ENCODE results near the gene CAMK1G.
A peak's percentile ranks its signal among the peaks of the same experiment; 100 is the strongest.

CAMK1G gene

GRCh38 chr1:209624558-209625549 is 41.3 kb downstream of the CAMK1G start:
- TF ChIP-seq CTCF (IDR thresholded peaks at IDR 0.05): no peak
- H3K4me3 ChIP-seq (ENCODE audit: low read depth in 1 of 2, low read length in 1 of 2): no peak overlapping the region
- H3K4me1 ChIP-seq (ENCODE audit: control insufficient read depth in 1 of 2, insufficient read depth in 1 of 2, low read depth in 1 of 2, low read length in 1 of 2): peaks cover 20 to 38% of the 10 kb centered on the region in 2 experiments
- peak overlapping the region; percentile 65 for H3K27ac ChIP-seq
- peaks cover 8% of the 10 kb centered on the region for H3K27me3 ChIP-seq
- H3K36me3 ChIP-seq: no peaks in the 10 kb centered on the region
- H3K9me3 ChIP-seq: no peaks in the 10 kb centered on the region

- peaks cover 17% of the 10 kb centered on the region for H3K27me3 ChIP-seq
- no peaks in the 10 kb centered on the region for H3K9me3 ChIP-seq
- no peak overlapping the region for H3K4me3 ChIP-seq (ENCODE audit: low read depth in 1 of 2, low read length in 1 of 2)
- no peaks in the 10 kb centered on the region for H3K36me3 ChIP-seq
- no peak for TF ChIP-seq CTCF (IDR thresholded peaks at IDR 0.05)
- H3K4me1 ChIP-seq (ENCODE audit: control insufficient read depth in 1 of 2, insufficient read depth in 1 of 2, low read depth in 1 of 2, low read length in 1 of 2): peaks cover 20 to 34% of the 10 kb centered on the region in 2 experiments
- H3K27ac ChIP-seq: peak overlapping the region; percentile 73
These were observed 42.3 kb downstream of the CAMK1G start for GRCh38 chr1:209625791-209626285.

GRCh38 chr1:209626346-209627026 is 43.0 kb downstream of the CAMK1G start:
- H3K36me3 ChIP-seq: no peaks in the 10 kb centered on the region
- H3K4me3 ChIP-seq (ENCODE audit: low read depth in 1 of 2, low read length in 1 of 2): no peak overlapping the region
- H3K4me1 ChIP-seq (ENCODE audit: control insufficient read depth in 1 of 2, insufficient read depth in 1 of 2, low read depth in 1 of 2, low read length in 1 of 2): peaks cover 20 to 33% of the 10 kb centered on the region in 2 experiments
- no peaks in the 10 kb centered on the region for H3K9me3 ChIP-seq
- H3K27me3 ChIP-seq: peaks cover 17% of the 10 kb centered on the region
- peak overlapping the region; percentile 73 for H3K27ac ChIP-seq
- TF ChIP-seq CTCF (IDR thresholded peaks at IDR 0.05): no peak

- Histone ChIP-seq H3K9me3 (no peaks in the 10 kb centered on the region), H3K27me3 (peaks cover 17% of the 10 kb centered on the region), H3K4me1 (ENCODE audit: control insufficient read depth in 1 of 2, insufficient read depth in 1 of 2, low read depth in 1 of 2, low read length in 1 of 2) (peaks cover 20 to 33% of the 10 kb centered on the region in 2 experiments), H3K27ac (peak overlapping the region; percentile 73), H3K36me3 (no peaks in the 10 kb centered on the region), H3K4me3 (ENCODE audit: low read depth in 1 of 2, low read length in 1 of 2) (peak overlapping the region in 1 of 2 experiments; percentile 2)
- TF ChIP-seq CTCF (IDR thresholded peaks at IDR 0.05): no peak
These were observed 43.7 kb downstream of the CAMK1G start for GRCh38 chr1:209627027-209627731.

- Histone ChIP-seq H3K4me3 (ENCODE audit: low read depth in 1 of 2, low read length in 1 of 2) (peak overlapping the region in 1 of 2 experiments; percentile 2), H3K27me3 (peaks cover 16% of the 10 kb centered on the region), H3K9me3 (no peaks in the 10 kb centered on the region), H3K36me3 (no peaks in the 10 kb centered on the region), H3K4me1 (ENCODE audit: control insufficient read depth in 1 of 2, insufficient read depth in 1 of 2, low read depth in 1 of 2, low read length in 1 of 2) (peaks cover 21 to 33% of the 10 kb centered on the region in 2 experiments), H3K27ac (peak overlapping the region; percentile 73)
- TF ChIP-seq CTCF (IDR thresholded peaks at IDR 0.05): peak; percentile 97
These were observed 44.2 kb downstream of the CAMK1G start for GRCh38 chr1:209627732-209628196.
